ENCODE measurements around the gene MIPEP.

Gene MIPEP

GRCh38 chr13:23786607-23787006 lies 102.6 kb downstream of the MIPEP start:
- H2AFZ ChIP-seq (ENCODE audit: low read depth, low read length) = no peak overlapping the region
- H3K4me3 ChIP-seq (ENCODE audit: low read length) = no peak overlapping the region
- H3K36me3 ChIP-seq (replicated peaks; ENCODE audit: low read depth, low read length) = no peaks in the 10 kb centered on the region
- no peak overlapping the region for H3K9ac ChIP-seq (ENCODE audit: low read length)
- TF ChIP-seq EZH2phosphoT487 (IDR thresholded peaks at IDR 0.05; ENCODE audit: low read depth) = no peak
- TF ChIP-seq CTCF (IDR thresholded peaks at IDR 0.05; ENCODE audit: low read depth, low read length) = no peak
- no peaks in the 10 kb centered on the region for H3K27me3 ChIP-seq (ENCODE audit: low read depth, low read length)
- H3K9me3 ChIP-seq (ENCODE audit: insufficient read depth, low read length) = no peaks in the 10 kb centered on the region
- no peaks in the 10 kb centered on the region for H3K79me2 ChIP-seq (ENCODE audit: low read length)
- peaks cover 26% of the 10 kb centered on the region for H3K4me1 ChIP-seq (ENCODE audit: low read length)
- H4K20me1 ChIP-seq (ENCODE audit: insufficient read depth, low read length) = no peaks in the 10 kb centered on the region
- no peak overlapping the region for H3K27ac ChIP-seq (ENCODE audit: low read length)
- no peak overlapping the region for H3K4me2 ChIP-seq (ENCODE audit: low read length)

DNA sequence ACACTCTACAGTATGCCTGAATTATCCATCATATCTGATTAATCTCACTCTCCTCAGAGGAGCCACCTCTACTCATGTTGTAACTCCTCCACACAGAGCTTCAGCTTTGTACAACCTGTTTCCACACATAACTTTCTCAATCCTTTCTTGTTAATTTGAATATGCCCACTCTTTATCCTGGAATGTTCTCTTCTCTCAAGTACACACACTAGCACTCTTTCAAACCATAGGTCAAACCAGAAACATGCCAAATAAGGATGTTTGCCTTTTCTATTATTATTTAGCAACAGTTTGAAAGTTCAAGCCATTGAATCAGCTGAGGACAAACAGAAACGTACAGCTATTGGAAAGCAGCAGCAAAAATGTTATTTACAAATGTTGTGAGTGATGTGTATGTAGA lies 110.3 kb downstream of the MIPEP start:
- H3K27ac ChIP-seq (ENCODE audit: low read length) = no peak overlapping the region
- no peaks in the 10 kb centered on the region for H3K36me3 ChIP-seq (replicated peaks; ENCODE audit: low read depth, low read length)
- H4K20me1 ChIP-seq (ENCODE audit: insufficient read depth, low read length) = no peaks in the 10 kb centered on the region
- H3K27me3 ChIP-seq (ENCODE audit: low read depth, low read length) = no peaks in the 10 kb centered on the region
- no peaks in the 10 kb centered on the region for H3K79me2 ChIP-seq (ENCODE audit: low read length)
- TF ChIP-seq CTCF (IDR thresholded peaks at IDR 0.05; ENCODE audit: low read depth, low read length) (no peak), EZH2phosphoT487 (IDR thresholded peaks at IDR 0.05; ENCODE audit: low read depth) (no peak)
- H3K9ac ChIP-seq (ENCODE audit: low read length) = no peak overlapping the region
- peaks cover 24% of the 10 kb centered on the region for H3K4me1 ChIP-seq (ENCODE audit: low read length)
- no peaks in the 10 kb centered on the region for H3K9me3 ChIP-seq (ENCODE audit: insufficient read depth, low read length)
- no peak overlapping the region for H2AFZ ChIP-seq (ENCODE audit: low read depth, low read length)
- no peak overlapping the region for H3K4me2 ChIP-seq (ENCODE audit: low read length)
- H3K4me3 ChIP-seq (ENCODE audit: low read length) = no peak overlapping the region

DNA sequence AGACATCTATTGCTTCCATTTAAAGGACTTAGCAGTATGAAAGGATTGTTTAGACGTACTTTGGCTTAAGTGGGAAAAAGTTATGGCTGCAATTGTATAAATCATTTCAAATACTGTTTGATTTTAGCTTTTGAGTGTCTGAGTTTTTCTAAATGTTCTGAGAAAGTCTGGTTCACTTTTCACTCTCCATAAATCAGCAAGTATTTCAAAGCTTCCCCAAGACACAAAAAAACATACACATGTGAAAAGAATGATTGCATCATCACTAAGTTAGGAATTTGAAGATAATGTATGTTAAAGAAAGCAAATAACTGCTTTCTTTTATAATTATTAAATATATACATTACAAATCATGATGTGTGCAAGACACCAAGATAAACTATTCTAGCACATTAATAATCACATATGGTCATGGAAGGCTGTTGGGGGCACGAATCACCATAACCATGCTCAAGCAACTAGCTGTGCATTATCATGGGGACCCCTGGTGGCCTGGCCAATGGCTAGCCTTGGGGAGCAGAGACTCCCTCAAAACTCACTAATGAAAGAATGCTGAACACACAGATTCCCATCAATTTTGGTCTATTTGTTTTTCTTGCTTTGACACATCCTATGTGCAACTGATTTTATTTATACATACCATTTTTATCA lies 111.1 kb downstream of the MIPEP start:
- TF ChIP-seq EZH2phosphoT487 (IDR thresholded peaks at IDR 0.05; ENCODE audit: low read depth) = no peak
- TF ChIP-seq CTCF (IDR thresholded peaks at IDR 0.05; ENCODE audit: low read depth, low read length) = peak; percentile 23; the same call in 1 of the 2 replicates
- Histone ChIP-seq H3K27me3 (ENCODE audit: low read depth, low read length) (no peaks in the 10 kb centered on the region), H3K79me2 (ENCODE audit: low read length) (no peaks in the 10 kb centered on the region), H3K4me2 (ENCODE audit: low read length) (peak overlapping the region; percentile 67), H3K9me3 (ENCODE audit: insufficient read depth, low read length) (no peaks in the 10 kb centered on the region), H4K20me1 (ENCODE audit: insufficient read depth, low read length) (no peaks in the 10 kb centered on the region), H3K27ac (ENCODE audit: low read length) (no peak overlapping the region), H3K4me1 (ENCODE audit: low read length) (peaks cover 24% of the 10 kb centered on the region), H3K36me3 (replicated peaks; ENCODE audit: low read depth, low read length) (no peaks in the 10 kb centered on the region), H3K9ac (ENCODE audit: low read length) (no peak overlapping the region), H2AFZ (ENCODE audit: low read depth, low read length) (no peak overlapping the region), H3K4me3 (ENCODE audit: low read length) (no peak overlapping the region)

DNA sequence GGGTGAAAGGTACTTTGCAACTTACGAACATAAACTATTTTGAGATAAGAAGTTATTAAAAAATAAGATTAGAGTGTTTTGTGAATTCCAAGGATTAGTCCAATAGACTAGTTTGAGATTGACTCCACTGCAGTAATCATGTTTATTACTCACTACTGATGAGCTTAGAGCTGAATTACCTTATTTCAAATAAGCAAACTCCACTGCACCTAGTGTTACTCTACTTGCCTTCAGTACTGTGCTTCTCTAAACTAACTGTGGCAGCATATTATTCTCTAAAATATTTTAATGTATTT lies 111.7 kb downstream of the MIPEP start:
- Histone ChIP-seq H4K20me1 (ENCODE audit: insufficient read depth, low read length) (no peaks in the 10 kb centered on the region), H3K9me3 (ENCODE audit: insufficient read depth, low read length) (no peaks in the 10 kb centered on the region), H3K79me2 (ENCODE audit: low read length) (no peaks in the 10 kb centered on the region), H3K4me3 (ENCODE audit: low read length) (peak overlapping the region; percentile 31), H3K4me2 (ENCODE audit: low read length) (peak overlapping the region; percentile 67), H3K9ac (ENCODE audit: low read length) (0 out of 2 replicates have a peak overlapping the region, but pooled peaks have one; percentile 8), H3K27me3 (ENCODE audit: low read depth, low read length) (no peaks in the 10 kb centered on the region), H3K27ac (ENCODE audit: low read length) (no peak overlapping the region), H2AFZ (ENCODE audit: low read depth, low read length) (no peak overlapping the region), H3K4me1 (ENCODE audit: low read length) (peaks cover 24% of the 10 kb centered on the region), H3K36me3 (replicated peaks; ENCODE audit: low read depth, low read length) (no peaks in the 10 kb centered on the region)
- TF ChIP-seq CTCF (IDR thresholded peaks at IDR 0.05; ENCODE audit: low read depth, low read length) (no peak), EZH2phosphoT487 (IDR thresholded peaks at IDR 0.05; ENCODE audit: low read depth) (no peak)
